ENCODE measurements around the gene NDRG4.

Gene NDRG4

GRCh38 chr16:58537124-58537906, 37.4 kb downstream of the NDRG4 start:
- DNase-seq (ENCODE audit: low read depth in 4 of 4, low spot score in 1 of 4), result no peak

- DNase-seq (ENCODE audit: low read depth in 4 of 4, low spot score in 1 of 4), result no peak
These were observed 41.8 kb downstream of the NDRG4 start for GRCh38 chr16:58541711-58542110.

DNA sequence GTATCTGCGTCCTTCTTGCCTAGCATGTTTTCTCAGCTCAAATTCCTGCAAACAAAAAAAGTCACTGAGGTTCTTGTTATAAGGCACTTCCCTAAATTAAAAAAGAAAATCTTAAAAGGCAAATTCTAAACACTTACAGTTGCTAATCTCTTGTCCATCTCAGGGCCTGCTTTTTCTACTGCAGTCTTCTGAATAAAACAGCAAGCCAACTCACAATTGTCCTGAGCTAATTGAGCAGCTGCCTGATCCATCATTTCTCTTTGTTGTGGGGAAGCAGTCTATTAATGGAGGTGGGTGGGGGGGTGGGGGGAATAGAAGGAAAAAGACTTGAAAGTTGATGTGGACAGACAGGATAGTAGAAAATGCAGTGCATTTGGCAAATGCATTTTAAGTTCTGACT, 42.3 kb downstream of the NDRG4 start:
- no peak for DNase-seq (ENCODE audit: low read depth in 4 of 4, low spot score in 1 of 4)

DNA sequence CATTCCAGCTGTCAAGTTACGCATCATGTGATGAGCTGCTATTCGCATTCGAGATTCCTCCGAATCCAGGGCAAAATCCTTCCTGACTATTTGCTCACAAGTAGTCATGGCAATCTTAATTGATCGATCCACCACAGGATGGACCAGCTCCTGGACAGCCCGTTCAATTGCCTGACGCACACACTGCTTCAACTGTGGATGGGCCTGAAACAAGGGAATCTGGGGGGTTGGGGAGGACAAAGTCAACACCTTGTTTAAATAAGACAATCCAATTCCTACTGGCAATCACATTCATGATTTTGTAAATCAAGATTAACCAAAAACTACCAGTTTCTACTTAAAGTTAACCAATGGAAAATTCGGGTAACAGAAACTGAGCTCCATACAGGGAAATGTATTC, 43.7 kb downstream of the NDRG4 start:
- DNase-seq (ENCODE audit: low read depth in 4 of 4, low spot score in 1 of 4), result no peak

- no peak for DNase-seq (ENCODE audit: low read depth in 4 of 4, low spot score in 1 of 4)
These were observed 48.4 kb downstream of the NDRG4 start for GRCh38 chr16:58548378-58548777.

DNA sequence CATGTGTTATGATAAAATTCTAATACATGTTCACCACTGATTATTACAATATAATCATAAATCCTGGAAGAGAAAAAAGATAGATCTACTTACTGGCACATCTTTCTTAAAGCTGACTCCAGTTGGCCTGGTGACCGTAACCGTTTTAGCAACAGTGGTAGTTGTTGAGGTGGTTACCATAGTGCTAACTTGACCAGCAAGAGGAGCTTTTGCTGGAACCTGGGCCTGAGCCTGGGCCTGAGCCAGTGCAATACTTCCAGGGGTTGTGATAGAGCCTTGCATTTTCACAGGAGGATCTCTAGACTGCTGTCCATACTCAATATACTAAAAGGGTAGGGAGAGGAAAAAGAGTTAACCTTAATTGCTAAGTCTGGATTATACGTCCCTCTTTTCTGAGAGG, 51.6 kb downstream of the NDRG4 start:
- DNase-seq (ENCODE audit: low read depth in 4 of 4, low spot score in 1 of 4), result no peak

DNA sequence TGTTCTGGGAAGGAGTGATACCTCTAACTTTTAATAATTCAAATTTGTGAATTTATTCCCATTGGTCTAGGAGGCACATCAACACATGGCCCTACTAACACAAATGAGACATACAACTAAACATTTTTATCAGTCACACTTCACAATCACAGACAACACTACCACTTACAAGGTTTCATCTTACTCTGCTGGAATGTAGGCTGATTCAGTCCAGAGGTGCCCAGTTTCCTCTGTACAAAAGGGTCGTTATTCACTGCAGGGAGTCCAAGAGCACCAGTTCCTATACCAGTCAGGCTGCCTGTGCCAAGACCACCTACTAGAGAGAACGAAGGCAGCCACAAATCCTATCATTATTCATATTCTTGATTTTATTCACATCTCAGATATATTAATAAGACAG, 56.7 kb downstream of the NDRG4 start:
- no peak for DNase-seq (ENCODE audit: low read depth in 4 of 4, low spot score in 1 of 4)

Measured in stimulated activated CD4-positive, alpha-beta T cell treated with anti-CD3 and anti-CD28 coated beads, Interleukin-1b, Interleukin-23, amount 100 ng/mL, for 24 hours (primary cell).